ENCODE data around the gene CDON.

DNA sequence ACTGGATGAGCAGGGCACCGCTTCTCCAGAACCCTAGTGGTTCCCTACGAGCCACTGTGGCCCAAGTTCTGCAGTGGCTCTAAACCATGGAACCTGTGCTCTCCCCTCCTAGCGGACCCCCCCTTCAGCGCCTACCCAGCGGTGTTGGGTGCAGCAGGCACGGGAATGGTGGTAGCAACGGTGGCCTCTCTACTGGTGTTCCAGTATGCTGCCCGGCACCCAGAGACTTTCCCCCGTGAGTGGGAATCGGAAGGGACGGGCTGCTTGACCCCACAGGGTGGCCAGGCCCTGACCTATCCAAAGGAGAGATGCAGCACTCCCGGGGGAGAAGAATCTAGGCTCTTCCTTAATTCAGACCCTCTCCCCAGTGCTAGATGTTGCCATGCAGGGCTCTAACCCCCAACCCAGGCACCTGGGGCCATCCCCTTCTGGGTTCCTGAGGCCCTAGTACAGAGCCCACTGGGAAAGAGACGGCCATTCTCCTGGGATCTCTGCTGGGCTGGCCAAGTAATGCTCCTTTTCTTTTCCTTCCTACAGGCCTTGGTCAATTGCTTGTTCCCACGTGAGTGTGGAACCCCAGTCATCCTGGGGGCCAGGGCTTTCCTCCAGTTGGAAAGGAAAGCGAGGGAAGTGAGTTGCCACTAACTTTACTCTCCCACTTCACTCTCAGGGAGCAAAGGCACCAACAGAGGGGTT lies 107.6 kb downstream of the CDON start:
- TF ChIP-seq RFX7 (CRISPR knock-in tag; IDR thresholded peaks at IDR 0.05) (no peak), MYC (IDR thresholded peaks at IDR 0.05; ENCODE audit: low read depth, low read length) (no peak), MYC (CRISPR knock-in tag; IDR thresholded peaks at IDR 0.05; ENCODE audit: borderline replicate concordance, low read depth) (no peak), EZH2 (IDR thresholded peaks at IDR 0.05; ENCODE audit: borderline replicate concordance, low read depth, low read length) (no peak), KLF13 (tag; IDR thresholded peaks at IDR 0.05; ENCODE audit: borderline replicate concordance, low read depth) (no peak), BRCA1 (IDR thresholded peaks at IDR 0.05) (no peak), BRCA1 (CRISPR knock-in tag; IDR thresholded peaks at IDR 0.05) (no peak), MXI1 (IDR thresholded peaks at IDR 0.05; ENCODE audit: low read depth, low read length) (no peak)
